Heart right ventricle (tissue), 16 donors: ENCODE measurements around the gene COA1. TPM values are rescaled to one million over a fixed set of nuclear protein-coding genes. Genes with fewer than 3 reads are reported as not detected.

Source experiments
- ATAC-seq, 8 donors: fragments of 200-7000 bp; cut with Tn5 transposase; one replicate each; pipeline ENCODE4 v1.9.1; 2020; ENCODE audit warnings: mild to moderate bottlenecking in 8 of 8, moderate library complexity in 8 of 8, moderate number of reproducible peaks in 1 of 8
- DNase-seq, 2 donors: peaks; one replicate each; pipeline ENCODE4 v3.0.0-alpha.2; 2020
- H3K27ac ChIP-seq, 10 donors: fragments of 200-600 bp; sonication (generic) in 2 of 10; one replicate each; pipeline versions ENCODE4 v1.5.0 to v1.8.0; 2020 to 2022; ENCODE audit warnings: mild to moderate bottlenecking in 3 of 10
- H3K27me3 ChIP-seq, 7 donors: fragments of 200-600 bp; one replicate each; pipeline ENCODE4 v1.8.0; 2021 to 2022; ENCODE audit warnings: mild to moderate bottlenecking in 2 of 7
- H3K36me3 ChIP-seq, 9 donors: fragments of 200-600 bp; sonication (generic) in 1 of 9; one replicate each; pipeline versions ENCODE4 v1.5.0 to v1.8.0; 2020 to 2022; ENCODE audit warnings: mild to moderate bottlenecking in 2 of 9
- H3K4me1 ChIP-seq, 9 donors: fragments of 200-600 bp; sonication (generic) in 1 of 9; one replicate each; pipeline versions ENCODE4 v1.5.0 to v1.8.0; 2020 to 2022; ENCODE audit warnings: mild to moderate bottlenecking in 4 of 9
- H3K4me3 ChIP-seq, 10 donors: fragments of 200-600 bp; sonication (generic) in 2 of 10; one replicate each; pipeline versions ENCODE4 v1.5.0 to v1.8.0; 2020 to 2022; ENCODE audit warnings: mild to moderate bottlenecking in 7 of 10, moderate library complexity in 2 of 10
- H3K9me3 ChIP-seq, 11 donors: fragments of 200-600 bp in 10 of 11; sonication (generic) in 2 of 11; one replicate each; pipeline versions ENCODE4 v1.5.0 to v1.8.0; 2013 to 2022; ENCODE audit warnings: mild to moderate bottlenecking in 2 of 11, control low read depth in 1 of 11, moderate library complexity in 1 of 11
- CTCF ChIP-seq, 9 donors: fragments of 200-600 bp; sonication (generic) in 2 of 9; IDR thresholded peaks; one replicate each; pipeline versions ENCODE4 v1.5.0 to v1.8.0; 2021 to 2022; ENCODE audit warnings: antibody characterized with exemption in 9 of 9, mild to moderate bottlenecking in 5 of 9, moderate library complexity in 1 of 9
- WGBS, 2 donors: extraction: QIAGEN DNeasy Blood & Tissue Kit; methylation state at CpG; one replicate each; pipeline ENCODE4 v1.1.7; 2013; ENCODE audit warnings: inconsistent platforms in 1 of 2; 5-methylcytosine and 5-hydroxymethylcytosine counted together
- intact Hi-C, 10 donors: fragments of 100-400 bp; cut with DNase I; formaldehyde crosslinking; loops; one replicate each; pipeline versions ENCODE4 v1.11.1 to v1.14.2; 2022
- polyA plus RNA-seq, 2 donors: library from polyadenylated mRNA; stranded (reverse); fragments of 200-250 nt; gene quantifications; one replicate each; pipeline ENCODE4 v1.2.3, GENCODE V29; 2013
- total RNA-seq, 10 donors: library from RNA; stranded (reverse); fragmentation: NEBNext Ultra II Directional in 3 of 10; extraction: Animal tissue kit (Norgen Biotek cat#: 25700) in 3 of 10; gene quantifications; one replicate each; pipeline versions ENCODE4 v1.2.1 to v1.2.4, GENCODE V29; 2021 to 2023
- donor health status: Arrhythmogenic right ventricular cardiomyopathy.
- donor health status: ischemic (EF 13 %, LVEDD 7.1; RV severe dilation, severe dysfunction).
- donor health status: healthy with polysubstance abuse.
- donor health status: DM: no; HTN: yes; CAD: no.
- donor health status: DM: no; HTN: no; CAD: no.
- donor health status: ischemic (EF 25% LVEDD 6.9; RV normal size, moderate dysfunction).
- donor health status: ischemic (EF 25% LVEDD 5.7; RV mildly dilated, moderate dysfunction).
- donor health status: healthy.
- donor health status: DM: yes; HTN: yes; CAD: no.
- donor health status: Ischemic cardiomyopathy.
- donor health status: ischemic (EF 35%, LVEDD 5.7; RV mildly dilated, moderate dysfunction).
- donor health status: nonischemic (EF 11% LVEDD 7.7; RV severe dilation, severe dysfunction).
- donor health status: DM: yes; HTN: yes; CAD: no.
- donor health status: PGD.
- donor health status: ischemic (EF 29% LVEDD 5.4; RV normal size, mild dysfunction).
- donor health status: nonischemic (EF 23%, LVEDD 6.1; RV moderate dilation, normal function).

COA1 gene
- total and polyA plus RNA-seq, 12 donors = 52.1 to 83.3 (median 75.4) TPM

DNA sequence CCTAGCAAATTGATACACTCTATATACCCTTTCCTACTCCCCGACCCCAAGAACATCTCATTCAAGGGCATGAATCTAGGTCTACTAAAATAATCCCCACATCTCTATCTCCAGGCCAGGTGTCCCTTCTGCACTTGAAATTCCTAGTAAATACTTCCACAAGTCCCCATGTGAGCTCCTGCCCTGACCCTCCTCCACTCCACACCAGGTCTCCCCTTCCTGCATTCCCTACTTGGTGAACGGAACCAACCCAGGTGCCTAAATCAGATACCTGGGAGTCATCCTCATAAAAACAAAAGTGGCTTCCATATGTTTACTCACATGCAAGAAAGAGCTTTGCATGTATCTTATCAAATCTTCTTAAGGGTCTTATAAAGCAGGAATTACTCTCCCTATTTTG, 69.2 kb downstream of the COA1 start:
- TF ChIP-seq CTCF (IDR thresholded peaks at IDR 0.05) = no peak
- Histone ChIP-seq H3K27me3 (no peaks in the 10 kb centered on the region), H3K36me3 (peaks cover 0 to 12% (median 0%) of the 10 kb centered on the region in 9 donors), H3K9me3 (no peaks in the 10 kb centered on the region), H3K4me1 (peaks cover 0 to 28% (median 0%) of the 10 kb centered on the region in 9 donors), H3K4me3 (no peak overlapping the region), H3K27ac (no peak overlapping the region)
- no peak for DNase-seq
- 96% methylated on average over 2 of the region's 2 CpGs for WGBS, 2 donors
- intact Hi-C loops = no loop called here
- no peak for ATAC-seq

GRCh38 chr7:43659549-43659896, 69.8 kb downstream of the COA1 start:
- Histone ChIP-seq H3K36me3 (peaks cover 0 to 12% (median 0%) of the 10 kb centered on the region in 9 donors), H3K4me1 (peaks cover 0 to 29% (median 0%) of the 10 kb centered on the region in 9 donors), H3K27me3 (no peaks in the 10 kb centered on the region), H3K9me3 (no peaks in the 10 kb centered on the region), H3K4me3 (no peak overlapping the region), H3K27ac (peak overlapping the region in 1 of 10 donors; percentile 60)
- DNase-seq (no peak), ATAC-seq (no peak)
- intact Hi-C loops = no loop called here
- no peak for TF ChIP-seq CTCF (IDR thresholded peaks at IDR 0.05)

- intact Hi-C loops = no loop called here
- DNase-seq (no peak), ATAC-seq (no peak)
- H3K9me3 ChIP-seq = no peaks in the 10 kb centered on the region
- peaks cover 0 to 12% (median 0%) of the 10 kb centered on the region in 9 donors for H3K36me3 ChIP-seq
- no peaks in the 10 kb centered on the region for H3K27me3 ChIP-seq
- H3K4me1 ChIP-seq = peaks cover 0 to 33% (median 0%) of the 10 kb centered on the region in 9 donors
- H3K4me3 ChIP-seq = no peak overlapping the region
- H3K27ac ChIP-seq = peak overlapping the region in 1 of 10 donors; percentile 60
- 88 to 95% methylated on average over 7 of the region's 7 CpGs for WGBS, 2 donors
- no peak for TF ChIP-seq CTCF (IDR thresholded peaks at IDR 0.05)
These were observed 70.4 kb downstream of the COA1 start for GRCh38 chr7:43658718-43659548.

DNA sequence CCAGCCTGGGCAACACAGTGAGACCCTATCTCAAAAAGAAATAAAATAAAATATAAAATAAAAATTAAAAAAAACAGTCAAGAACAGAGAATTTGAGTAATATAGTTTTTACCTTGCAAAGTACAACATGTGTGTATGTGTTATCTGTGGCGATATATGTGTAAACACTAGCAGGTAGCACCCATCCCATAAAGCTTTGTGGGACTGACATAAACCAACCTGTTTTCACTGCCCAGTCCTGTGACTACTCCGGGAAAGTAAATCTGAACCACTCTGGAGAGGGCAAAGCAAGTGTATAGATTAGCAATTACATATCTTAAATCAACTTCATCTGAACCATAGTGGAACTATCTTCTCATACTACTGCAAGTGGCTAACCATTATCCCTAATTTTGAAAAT, 72.3 kb downstream of the COA1 start:
- ATAC-seq = no peak
- intact Hi-C loops = no loop called here
- no peak for DNase-seq
- TF ChIP-seq CTCF (IDR thresholded peaks at IDR 0.05) = no peak
- peaks cover 0 to 12% (median 0%) of the 10 kb centered on the region in 9 donors for H3K36me3 ChIP-seq
- H3K27me3 ChIP-seq = no peaks in the 10 kb centered on the region
- H3K9me3 ChIP-seq = no peaks in the 10 kb centered on the region
- H3K4me1 ChIP-seq = peaks cover 0 to 41% (median under 1%) of the 10 kb centered on the region in 9 donors
- no peak overlapping the region for H3K27ac ChIP-seq
- no peak overlapping the region for H3K4me3 ChIP-seq
- 98% methylated on average over 2 of the region's 2 CpGs for WGBS, 2 donors
